GM12891 (cell line): ENCODE data around the gene TRMT44.

Experiments used
- POLR2A ChIP-seq: IDR thresholded peaks from 2 replicates; pipeline ENCODE4 v1.6.1; 2011; ENCODE audit warnings: low read depth, low read length, control low read depth
- POLR2AphosphoS5 ChIP-seq: IDR thresholded peaks from 2 replicates; pipeline ENCODE4 v1.6.1; 2011; ENCODE audit warnings: low read depth, low read length, control low read depth
- POU2F2 ChIP-seq: IDR thresholded peaks from 2 replicates; pipeline ENCODE4 v1.6.1; 2011; ENCODE audit warnings: low read depth, mild to moderate bottlenecking, control low read depth, low read length, moderate library complexity
- TAF1 ChIP-seq: IDR thresholded peaks from 2 replicates; pipeline ENCODE4 v1.6.1; 2011; ENCODE audit warnings: low read depth, low read length, control low read depth

DNA sequence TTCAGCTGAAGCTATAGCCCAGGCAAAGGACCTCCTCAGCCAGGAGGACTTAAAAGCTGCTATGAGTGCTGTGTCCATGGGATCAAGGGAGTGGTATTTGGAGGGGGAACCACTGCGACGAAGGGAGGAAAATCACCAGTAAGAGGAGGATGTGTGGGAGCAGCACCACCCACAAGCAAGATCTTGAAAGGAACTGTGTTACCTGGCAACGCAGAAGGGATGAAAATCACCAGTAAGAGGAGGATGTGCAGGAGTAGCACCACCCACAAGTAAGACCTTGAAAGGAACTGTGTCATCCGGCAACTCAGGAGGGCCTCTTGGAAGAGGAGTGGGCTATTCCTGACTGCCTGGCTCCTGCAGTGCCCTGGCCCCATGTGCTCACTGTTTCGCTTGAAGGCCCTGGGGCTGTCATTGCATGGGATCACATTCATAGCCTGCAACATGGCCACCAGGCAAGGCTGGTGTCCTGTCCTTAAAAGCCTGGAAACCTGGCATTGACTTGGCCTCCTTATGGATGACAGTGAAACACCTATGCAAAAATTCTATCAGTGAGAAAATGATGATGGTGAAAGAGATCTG, 48.3 kb downstream of the TRMT44 start:
- no peak for TF ChIP-seq POLR2AphosphoS5
- TF ChIP-seq POLR2A, result no peak
- TF ChIP-seq TAF1, result no peak
- TF ChIP-seq POU2F2, result no peak
